B cell (primary cell): ENCODE measurements around the gene BCAP29. TPM values are rescaled to one million over a fixed set of nuclear protein-coding genes. Genes with fewer than 3 reads are reported as not detected.

Source experiments
- ATAC-seq: fragments of 200-7000 bp; cut with Tn5 transposase; one replicate; pipeline ENCODE4 v1.10.0; 2021; ENCODE audit warnings: low read depth, mild to moderate bottlenecking, moderate number of reproducible peaks, moderate library complexity
- CTCF ChIA-PET: fragments of 350-600 bp; sonication (Branson Sonifier 250); formaldehyde crosslinking; loops from one replicate; lab custom pipeline; 2021; ENCODE audit warnings: antibody characterized with exemption, inconsistent platforms; lab: Charles Lee
- POLR2A ChIA-PET: fragments of 350-600 bp; sonication (Branson Sonifier 250); formaldehyde crosslinking; loops from one replicate; lab custom pipeline; 2021; ENCODE audit warnings: antibody characterized with exemption; lab: Charles Lee
- DNase-seq: peaks from one replicate; pipeline ENCODE4 v3.0.0; 2013
- H2AFZ ChIP-seq: 2 replicates; pipeline ENCODE4 v1.6.1; 2012; ENCODE audit warnings: mild to moderate bottlenecking, low read depth, low read length; ENCODE audit not compliant: insufficient read depth, poor library complexity, severe bottlenecking
- H3K27ac ChIP-seq, 2 donors: 1 replicate in 1 of 2; 2 replicates in 1 of 2; pipeline ENCODE4 v1.5.1; 2012 to 2013; ENCODE audit warnings: low read length in 2 of 2, mild to moderate bottlenecking in 2 of 2, moderate library complexity in 1 of 2
- H3K27me3 ChIP-seq, 4 experiments: fragments of 200-600 bp in 1 of 4; sonication (generic) in 1 of 4; replicated peaks in 1 of 4; 1 replicate in 2 of 4; 2 replicates in 2 of 4; pipeline versions ENCODE4 v1.6.1 to v1.7.0; 2013 to 2016; ENCODE audit warnings: low read length in 3 of 4, mild to moderate bottlenecking in 2 of 4, mixed read lengths in 1 of 4, moderate library complexity in 1 of 4; ENCODE audit not compliant: insufficient read depth in 4 of 4, control insufficient read depth in 3 of 4; ENCODE audit errors: control extremely low read depth in 1 of 4
- H3K36me3 ChIP-seq, 2 experiments: replicated peaks in 1 of 2; 1 replicate in 1 of 2; 2 replicates in 1 of 2; pipeline versions ENCODE4 v1.6.1 to v1.7.1; 2013; ENCODE audit warnings: low read length in 1 of 2; ENCODE audit not compliant: insufficient read depth in 2 of 2, control insufficient read depth in 1 of 2; ENCODE audit errors: control extremely low read depth in 1 of 2, extremely low read depth in 1 of 2
- H3K4me1 ChIP-seq, 2 donors: fragments of 200-600 bp in 1 of 2; sonication (generic) in 1 of 2; 1 replicate in 1 of 2; 2 replicates in 1 of 2; pipeline versions ENCODE4 v1.5.1 to v1.6.1; 2013 to 2017; ENCODE audit warnings: low read length in 2 of 2; ENCODE audit not compliant: control insufficient read depth in 2 of 2, insufficient read depth in 2 of 2
- H3K4me2 ChIP-seq: replicated peaks from 2 replicates; pipeline ENCODE3; 2012; ENCODE audit warnings: mild to moderate bottlenecking, low read depth, low read length; ENCODE audit not compliant: poor library complexity, severe bottlenecking
- H3K4me3 ChIP-seq, 5 experiments: fragments of 200-600 bp in 1 of 5; sonication (generic) in 1 of 5; 1 replicate in 3 of 5; 2 replicates in 2 of 5; pipeline versions ENCODE4 v1.5.1 to v1.7.0; 2011 to 2016; ENCODE audit warnings: low read length in 4 of 5, mild to moderate bottlenecking in 4 of 5, low read depth in 2 of 5, control low read depth in 1 of 5, moderate library complexity in 1 of 5; ENCODE audit not compliant: insufficient read depth in 1 of 5; ENCODE audit errors: control extremely low read depth in 1 of 5, extremely low read depth in 1 of 5
- H3K79me2 ChIP-seq: fragments of 200-600 bp; sonication (generic); one replicate; pipeline ENCODE4 v1.6.0; 2016; ENCODE audit warnings: low read length; ENCODE audit not compliant: control insufficient read depth, insufficient read depth
- H3K9ac ChIP-seq: fragments of 200-600 bp; sonication (generic); 2 replicates; pipeline ENCODE4 v1.6.1; 2017; ENCODE audit warnings: mild to moderate bottlenecking, low read length, moderate library complexity
- H3K9me3 ChIP-seq, 3 donors: one replicate each; pipeline versions ENCODE4 v1.6.1 to v1.7.1; 2013; ENCODE audit warnings: low read length in 2 of 3; ENCODE audit not compliant: control insufficient read depth in 2 of 3, insufficient read depth in 1 of 3; ENCODE audit errors: control extremely low read depth in 1 of 3
- H4K20me1 ChIP-seq: 2 replicates; pipeline ENCODE4 v1.6.0; 2012; ENCODE audit warnings: mild to moderate bottlenecking, low read length; ENCODE audit not compliant: insufficient read depth, control insufficient read depth, poor library complexity, severe bottlenecking
- H3K27ac Mint-ChIP-seq: one replicate; pipeline ENCODE4 v1.8.0; 2021; ENCODE audit warnings: mixed read lengths
- H3K27me3 Mint-ChIP-seq: one replicate; pipeline ENCODE4 v1.8.0; 2021; ENCODE audit warnings: mixed read lengths
- H3K4me1 Mint-ChIP-seq: one replicate; pipeline ENCODE4 v1.8.0; 2021; ENCODE audit warnings: mixed read lengths
- H3K4me3 Mint-ChIP-seq: one replicate; pipeline ENCODE4 v1.8.0; 2021; ENCODE audit warnings: mixed read lengths
- H3K9me3 Mint-ChIP-seq: one replicate; pipeline ENCODE4 v1.8.0; 2022; ENCODE audit warnings: mixed read lengths; ENCODE audit not compliant: insufficient read depth
- CTCF ChIP-seq: fragments of 200-600 bp; IDR thresholded peaks from one replicate; pipeline ENCODE4 v1.8.0; 2022; ENCODE audit warnings: antibody characterized with exemption, mild to moderate bottlenecking
- EZH2 ChIP-seq: IDR thresholded peaks from 2 replicates; pipeline ENCODE4 v1.6.1; 2012; ENCODE audit warnings: borderline replicate concordance, low read depth, mild to moderate bottlenecking, moderate library complexity, low read length; ENCODE audit not compliant: insufficient read depth, poor library complexity, severe bottlenecking
- WGBS: methylation state at CpG from one replicate; pipeline ENCODE4 v1.1.5; 2013; ENCODE audit warnings: missing lambda C conversion rate; ENCODE audit not compliant: insufficient coverage; 5-methylcytosine and 5-hydroxymethylcytosine counted together
- intact Hi-C: fragments of 100-400 bp; cut with micrococcal nuclease; formaldehyde crosslinking; loops from one replicate; pipeline ENCODE4 v1.10.0; 2022
- polyA plus RNA-seq: library from polyadenylated mRNA; depleted of rRNA; stranded (reverse); fragments of >200 nt; gene quantifications from 2 replicates; pipeline ENCODE4 v1.2.3, GENCODE V29; 2012
- total RNA-seq, 2 donors: library from RNA; stranded (reverse); fragments of 120-200 nt in 1 of 2; gene quantifications; 1 replicate in 1 of 2; 2 replicates in 1 of 2; pipeline versions ENCODE4 v1.2.3 to v1.2.4, GENCODE V29; 2013 to 2022

The BCAP29 gene
- total and polyA plus RNA-seq, 2 donors (not counting 1 experiment from before 2014, with no cell fraction given), result 24.6 to 27.3 TPM

- peaks cover 12 to 45% of the 10 kb centered on the region in 2 experiments for H3K36me3 ChIP-seq
- intact Hi-C loops, result no loop called here
- no peaks in the 10 kb centered on the region for H3K9me3 ChIP-seq
- ChIA-PET POLR2A (no interaction called here), CTCF (interaction anchor here (1.1 kb wide), 1 partner anchor 55 kb away, joined by 3 read pairs; no protein-coding TSS in a partner anchor)
- ATAC-seq, result no peak
- no peak for TF ChIP-seq CTCF
- TF ChIP-seq EZH2, result no peak
- H3K79me2 ChIP-seq, result peaks cover 56% of the 10 kb centered on the region
- H3K4me1 ChIP-seq, result no peaks in the 10 kb centered on the region
- no peak overlapping the region for H3K4me3 Mint-ChIP-seq
- no peak overlapping the region for H3K4me3 ChIP-seq
- no peak overlapping the region for H3K4me2 ChIP-seq
- no peaks in the 10 kb centered on the region for H3K27me3 Mint-ChIP-seq
- no peak for DNase-seq
- no peaks in the 10 kb centered on the region for H3K27me3 ChIP-seq
- no peak overlapping the region for H3K27ac Mint-ChIP-seq
- peaks cover 4% of the 10 kb centered on the region for H4K20me1 ChIP-seq
- H3K4me1 Mint-ChIP-seq, result peaks cover 20% of the 10 kb centered on the region
- WGBS, result 79% methylated on average over 2 of the region's 3 CpGs
- no peaks in the 10 kb centered on the region for H3K9me3 Mint-ChIP-seq
- no peak overlapping the region for H3K27ac ChIP-seq
- H2AFZ ChIP-seq, result no peak overlapping the region
- H3K9ac ChIP-seq, result no peak overlapping the region
Measured at GRCh38 chr7:107555893-107556292, 24.2 kb upstream of the BCAP29 start.

DNA sequence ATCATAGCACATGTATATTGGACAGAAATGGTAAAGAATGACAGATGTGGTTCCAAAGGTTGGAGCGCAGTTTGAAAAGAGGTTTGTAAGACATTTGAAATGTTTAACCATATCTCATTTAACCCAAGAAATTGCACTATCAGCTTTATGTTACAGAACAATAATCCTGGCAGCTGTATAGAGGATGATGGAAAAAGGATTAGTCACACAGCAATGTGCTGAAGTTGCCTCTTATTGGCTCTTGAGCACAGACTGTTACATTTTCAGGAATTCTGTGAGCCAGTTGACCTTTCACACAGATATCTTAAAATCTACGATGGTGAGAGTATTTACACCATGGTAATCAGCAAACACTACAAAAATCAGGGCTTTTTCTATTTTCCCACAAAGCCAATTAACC, 20.2 kb upstream of the BCAP29 start:
- H3K9me3 Mint-ChIP-seq, result no peaks in the 10 kb centered on the region
- Histone ChIP-seq H3K27me3 (no peaks in the 10 kb centered on the region), H3K4me3 (no peak overlapping the region), H3K27ac (no peak overlapping the region), H3K9me3 (no peaks in the 10 kb centered on the region), H3K79me2 (peaks cover 80% of the 10 kb centered on the region), H3K4me1 (peaks cover 15 to 23% of the 10 kb centered on the region in 2 donors), H3K4me2 (no peak overlapping the region), H4K20me1 (peaks cover 4% of the 10 kb centered on the region), H3K9ac (no peak overlapping the region), H2AFZ (no peak overlapping the region), H3K36me3 (peaks cover 5 to 25% of the 10 kb centered on the region in 2 experiments)
- peaks cover 43% of the 10 kb centered on the region for H3K4me1 Mint-ChIP-seq
- H3K27me3 Mint-ChIP-seq, result no peaks in the 10 kb centered on the region
- TF ChIP-seq EZH2 (no peak), CTCF (no peak)
- no peak overlapping the region for H3K27ac Mint-ChIP-seq
- ATAC-seq (no peak), DNase-seq (no peak)
- H3K4me3 Mint-ChIP-seq, result no peak overlapping the region
- no CpG with 5 or more reads among the region's 2 CpGs for WGBS
- ChIA-PET CTCF (interaction anchor here (1.4 kb wide), 1 partner anchor 18 kb away, joined by 4 read pairs; no protein-coding TSS in a partner anchor), POLR2A (no interaction called here)
- intact Hi-C loops, result loop anchor here (5.0 to 10.0 kb wide), 3 partner anchors 335 to 1012 kb away; partner anchors contain the start of genes DLD and HBP1
